SKM-1 (cell line): Measurements from ENCODE around the gene TMEM238.

Experiments used
- DNase-seq: peaks from one replicate; lab custom pipeline; 2025; ENCODE audit not compliant: unreplicated experiment; lab: John Stamatoyannopoulos, UW

The TMEM238 gene

GRCh38 chr19:55382013-55382412, 2.1 kb downstream of the TMEM238 start:
- no peak for DNase-seq

- no peak for DNase-seq
These were observed 4.9 kb downstream of the TMEM238 start for GRCh38 chr19:55379174-55379573.

- no peak for DNase-seq
These were observed 6.5 kb downstream of the TMEM238 start for GRCh38 chr19:55377356-55378131.

- no peak for DNase-seq
These were observed 7.7 kb downstream of the TMEM238 start, which contains the start of gene TMEM190 for GRCh38 chr19:55376241-55376933. Gene TMEM190 (plus strand): TSS chr19:55376826. CDS start chr19:55376854, 28 bp downstream.

- no peak for DNase-seq
These were observed 9.9 kb downstream of the TMEM238 start for GRCh38 chr19:55373993-55374757.

- DNase-seq = no peak
These were observed 10.6 kb downstream of the TMEM238 start for GRCh38 chr19:55373306-55373992.

DNA sequence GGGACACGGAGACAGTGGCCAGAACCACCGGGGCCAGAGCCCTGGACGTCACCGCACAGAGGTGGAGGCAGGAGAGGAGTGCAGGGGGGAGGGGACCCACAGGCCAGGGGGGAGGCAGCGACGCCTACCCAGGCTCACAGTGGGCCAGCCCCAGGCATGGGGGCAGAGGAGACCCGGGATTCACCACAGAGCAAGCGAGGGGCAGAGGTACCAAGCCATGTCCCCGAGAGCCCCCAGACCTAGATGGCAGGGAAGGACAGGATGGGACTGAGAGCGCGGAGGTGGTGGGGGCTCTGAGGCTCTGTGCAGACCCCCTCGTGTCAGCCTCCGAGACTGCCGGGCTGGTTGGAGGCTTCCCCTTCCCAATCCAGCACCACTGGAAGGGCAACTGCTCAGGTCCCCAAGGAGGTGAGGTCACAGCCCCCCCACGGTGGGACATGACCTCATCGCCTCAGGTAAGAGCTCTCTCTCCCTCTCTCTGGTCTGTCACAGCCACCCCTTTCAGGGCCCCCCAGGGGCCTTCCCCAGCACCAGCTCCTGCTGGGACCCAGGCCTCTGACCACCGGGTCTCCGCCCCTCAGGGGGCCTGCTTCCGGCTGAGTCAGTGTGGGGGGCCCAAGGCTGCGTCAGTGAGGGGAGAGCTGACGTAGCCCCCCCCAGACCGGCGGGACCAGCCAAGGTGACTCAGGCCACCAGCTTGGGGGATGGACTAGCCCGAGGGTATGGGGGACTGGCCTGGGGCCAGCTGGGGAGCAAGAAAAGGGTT, 11.6 kb downstream of the TMEM238 start:
- DNase-seq = no peak

- no peak for DNase-seq
These were observed 13.6 kb downstream of the TMEM238 start, which contains the start of gene IL11 for GRCh38 chr19:55370305-55370988. Gene IL11 (minus strand): TSS chr19:55370463. CDS start chr19:55370310, 153 bp downstream.

DNA sequence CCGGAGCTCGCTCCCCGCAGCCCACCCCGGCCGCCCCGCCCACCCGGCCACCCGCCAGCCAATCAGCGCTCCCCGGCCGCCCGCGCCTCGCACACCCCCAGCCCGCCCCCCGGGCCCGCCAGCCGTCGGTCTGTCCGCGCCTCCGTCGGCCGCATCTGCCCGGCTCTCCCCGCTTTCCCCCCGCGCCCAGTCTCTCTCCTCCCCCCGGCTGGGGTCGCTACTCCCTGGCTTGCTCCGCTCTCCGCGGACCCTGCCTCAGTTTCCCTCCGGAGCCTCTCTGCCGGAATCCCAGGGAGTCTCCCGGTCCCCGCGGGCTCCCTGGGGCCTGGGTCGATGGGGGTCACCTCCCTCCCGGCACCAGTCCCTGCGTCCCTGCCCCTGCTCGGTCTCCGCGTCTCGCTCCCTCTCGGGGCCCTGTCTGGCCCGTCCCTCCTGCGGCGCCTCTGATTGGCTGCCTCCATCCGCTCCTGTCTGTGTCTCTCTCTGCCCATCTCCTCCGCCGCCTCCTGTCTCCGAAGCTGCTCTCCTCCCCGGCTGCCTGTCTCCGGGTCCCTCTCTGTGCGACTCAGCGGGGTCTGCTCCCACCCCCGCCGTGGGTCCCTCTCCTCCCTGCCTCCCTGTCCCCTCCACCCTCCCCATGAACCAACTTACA, 14.3 kb downstream of the TMEM238 start:
- no peak for DNase-seq

GRCh38 chr19:55368701-55369563, 15.2 kb downstream of the TMEM238 start:
- no peak for DNase-seq

DNA sequence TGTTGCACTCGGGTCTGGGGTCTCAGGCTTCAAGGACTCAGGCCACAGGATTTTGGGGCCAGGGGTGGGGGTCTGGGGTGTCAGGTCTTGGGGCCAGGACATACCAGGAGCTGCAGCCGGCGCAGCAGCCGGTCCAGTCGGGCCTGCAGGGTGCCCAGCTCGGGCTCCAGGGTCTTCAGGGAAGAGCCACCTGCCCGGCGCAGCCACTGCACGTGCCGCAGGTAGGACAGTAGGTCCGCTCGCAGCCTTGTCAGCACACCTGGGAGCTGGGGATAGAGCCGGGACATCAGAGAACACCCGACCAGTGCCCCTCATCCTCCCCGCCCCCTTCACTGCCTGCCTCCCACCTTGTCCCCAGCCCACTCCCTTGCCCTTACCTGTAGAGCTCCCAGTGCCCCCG, 16.0 kb downstream of the TMEM238 start:
- DNase-seq = no peak

- no peak for DNase-seq
These were observed 17.3 kb downstream of the TMEM238 start for GRCh38 chr19:55366790-55367189.

DNA sequence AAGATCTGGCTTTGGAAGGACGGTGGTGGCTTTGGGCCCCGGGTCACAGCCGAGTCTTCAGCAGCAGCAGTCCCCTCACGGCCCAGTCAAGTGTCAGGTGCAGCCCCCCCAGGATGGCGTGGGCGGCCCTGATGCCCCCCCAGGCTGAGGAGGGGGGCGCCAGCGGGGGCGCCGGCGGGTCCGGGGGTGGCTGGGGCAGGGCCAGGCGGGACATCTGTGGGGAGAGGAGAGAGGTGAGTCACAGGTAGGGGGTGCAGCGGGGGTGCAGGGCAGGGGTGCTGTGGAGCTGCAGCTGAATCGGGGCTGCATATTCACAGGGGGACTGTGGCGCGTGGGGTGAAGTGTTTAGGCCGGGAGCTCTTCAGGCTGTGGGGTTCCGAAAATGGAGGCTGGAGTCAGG, 18.1 kb downstream of the TMEM238 start:
- no peak for DNase-seq

- no peak for DNase-seq
These were observed 18.8 kb downstream of the TMEM238 start for GRCh38 chr19:55365245-55365644.

GRCh38 chr19:55362990-55363716, 20.9 kb downstream of the TMEM238 start, which contains the start of gene GARIN5B:
Gene GARIN5B (minus strand): TSS chr19:55363260. CDS start chr19:55363066, 194 bp downstream.
- DNase-seq = no peak

DNA sequence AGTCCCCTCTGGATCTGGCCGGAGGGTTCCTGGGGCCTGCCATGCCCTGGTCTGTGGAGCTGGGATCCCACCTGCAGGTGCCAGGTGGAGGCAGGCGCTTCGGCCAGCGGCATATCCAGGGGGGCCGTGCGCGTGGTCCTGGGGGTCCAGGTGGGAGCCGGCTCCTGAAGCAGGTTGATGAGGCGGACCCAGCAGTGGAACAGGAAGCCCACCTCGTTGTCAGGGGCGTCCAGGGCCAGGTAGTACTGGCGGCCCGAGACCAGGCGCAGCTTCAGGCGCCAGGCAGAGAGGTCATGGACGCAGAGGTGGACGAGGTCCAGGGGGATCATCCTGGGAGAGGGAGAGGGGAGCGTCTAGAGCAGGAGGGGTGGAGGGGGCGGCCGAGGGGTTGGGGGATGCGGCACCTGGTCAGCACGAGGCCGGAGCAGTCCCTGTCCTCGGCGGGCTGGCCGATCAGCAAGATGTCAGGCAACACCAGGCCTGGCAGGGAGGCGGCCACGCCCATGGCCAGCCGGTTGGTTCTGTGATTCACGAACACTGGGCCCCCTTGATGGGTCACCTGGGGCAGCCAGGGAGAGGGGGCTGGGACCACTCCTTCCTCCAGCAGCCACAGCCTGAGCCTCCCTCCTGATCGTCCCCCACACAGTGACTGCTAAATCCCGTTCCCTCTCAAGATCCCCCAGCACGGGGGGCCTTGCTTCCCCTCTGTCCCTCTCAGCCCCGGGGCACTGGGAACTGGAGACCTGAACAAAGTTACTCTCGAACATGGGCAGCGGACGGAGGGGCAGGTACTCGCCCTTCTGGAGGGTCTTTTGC, 21.7 kb downstream of the TMEM238 start:
- DNase-seq = no peak

DNA sequence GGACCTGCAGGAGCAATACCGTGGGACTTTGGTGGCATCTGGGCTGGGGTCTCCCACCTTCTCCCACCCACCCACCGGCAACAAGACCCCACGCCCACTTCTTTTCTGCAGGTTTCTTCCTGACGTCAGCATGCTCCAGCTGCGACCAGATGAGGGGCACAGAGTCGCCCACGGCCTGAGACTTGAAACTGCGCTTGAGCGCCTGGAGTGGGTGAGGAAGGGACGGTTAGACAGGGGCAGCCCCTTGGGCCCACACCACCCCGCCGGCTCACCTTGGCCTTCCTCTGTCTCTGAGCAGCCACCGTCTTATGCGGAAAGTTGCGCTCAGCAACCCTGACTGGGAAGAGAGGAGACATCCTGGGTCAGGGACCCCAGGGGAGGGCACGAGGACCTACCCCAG, 23.2 kb downstream of the TMEM238 start:
- no peak for DNase-seq
